Neutrophil (primary cell): ENCODE data around the gene MAN1B1.

Experiments used
- H3K27ac ChIP-seq: fragments of 200-600 bp; sonication (generic); 2 replicates; pipeline ENCODE4 v1.5.1; 2016; ENCODE audit warnings: mild to moderate bottlenecking, moderate library complexity
- H3K27me3 ChIP-seq: fragments of 200-600 bp; sonication (generic); 2 replicates; pipeline ENCODE4 v1.6.0; 2016; ENCODE audit warnings: mild to moderate bottlenecking
- H3K36me3 ChIP-seq: fragments of 200-600 bp; sonication (generic); 2 replicates; pipeline ENCODE4 v1.5.1; 2017
- H3K4me1 ChIP-seq, 2 experiments: fragments of 200-600 bp in 1 of 2; sonication (generic) in 1 of 2; 1 replicate in 1 of 2; 2 replicates in 1 of 2; pipeline versions ENCODE4 v1.5.1 to v1.6.1; 2013 to 2016; ENCODE audit warnings: low read depth in 1 of 2, low read length in 1 of 2, mild to moderate bottlenecking in 1 of 2, moderate library complexity in 1 of 2; ENCODE audit not compliant: control insufficient read depth in 1 of 2, insufficient read depth in 1 of 2
- H3K4me3 ChIP-seq, 2 experiments: fragments of 200-600 bp in 1 of 2; sonication (generic) in 1 of 2; 1 replicate in 1 of 2; 2 replicates in 1 of 2; pipeline ENCODE4 v1.5.1; 2013 to 2016; ENCODE audit warnings: low read depth in 1 of 2, low read length in 1 of 2, mild to moderate bottlenecking in 1 of 2, moderate library complexity in 1 of 2
- H3K9me3 ChIP-seq: fragments of 200-600 bp; sonication (generic); 2 replicates; pipeline ENCODE4 v1.5.1; 2016
- TF ChIP-seq, protein P1 (sequence below): fragments of 200-600 bp; sonication (generic); IDR thresholded peaks from 2 replicates; pipeline ENCODE4 v1.5.1; 2016; ENCODE audit warnings: antibody characterized with exemption

MAN1B1 gene

GRCh38 chr9:137089232-137089947 is 2.6 kb downstream of the MAN1B1 start:
- TF ChIP-seq, protein P1, sequence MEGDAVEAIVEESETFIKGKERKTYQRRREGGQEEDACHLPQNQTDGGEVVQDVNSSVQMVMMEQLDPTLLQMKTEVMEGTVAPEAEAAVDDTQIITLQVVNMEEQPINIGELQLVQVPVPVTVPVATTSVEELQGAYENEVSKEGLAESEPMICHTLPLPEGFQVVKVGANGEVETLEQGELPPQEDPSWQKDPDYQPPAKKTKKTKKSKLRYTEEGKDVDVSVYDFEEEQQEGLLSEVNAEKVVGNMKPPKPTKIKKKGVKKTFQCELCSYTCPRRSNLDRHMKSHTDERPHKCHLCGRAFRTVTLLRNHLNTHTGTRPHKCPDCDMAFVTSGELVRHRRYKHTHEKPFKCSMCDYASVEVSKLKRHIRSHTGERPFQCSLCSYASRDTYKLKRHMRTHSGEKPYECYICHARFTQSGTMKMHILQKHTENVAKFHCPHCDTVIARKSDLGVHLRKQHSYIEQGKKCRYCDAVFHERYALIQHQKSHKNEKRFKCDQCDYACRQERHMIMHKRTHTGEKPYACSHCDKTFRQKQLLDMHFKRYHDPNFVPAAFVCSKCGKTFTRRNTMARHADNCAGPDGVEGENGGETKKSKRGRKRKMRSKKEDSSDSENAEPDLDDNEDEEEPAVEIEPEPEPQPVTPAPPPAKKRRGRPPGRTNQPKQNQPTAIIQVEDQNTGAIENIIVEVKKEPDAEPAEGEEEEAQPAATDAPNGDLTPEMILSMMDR = no peak
- H3K4me1 ChIP-seq = peaks cover 25 to 27% of the 10 kb centered on the region in 2 experiments
- no peaks in the 10 kb centered on the region for H3K9me3 ChIP-seq
- peaks cover 22% of the 10 kb centered on the region for H3K36me3 ChIP-seq
- no peak overlapping the region for H3K27ac ChIP-seq
- no peak overlapping the region for H3K4me3 ChIP-seq
- peaks cover 4% of the 10 kb centered on the region for H3K27me3 ChIP-seq

GRCh38 chr9:137095664-137096517 is 9.1 kb downstream of the MAN1B1 start:
- peaks cover 54% of the 10 kb centered on the region for H3K36me3 ChIP-seq
- no peaks in the 10 kb centered on the region for H3K27me3 ChIP-seq
- H3K4me1 ChIP-seq = no peaks in the 10 kb centered on the region
- no peaks in the 10 kb centered on the region for H3K9me3 ChIP-seq
- H3K27ac ChIP-seq = no peak overlapping the region
- H3K4me3 ChIP-seq = no peak overlapping the region
- TF ChIP-seq, protein P1 = no peak

DNA sequence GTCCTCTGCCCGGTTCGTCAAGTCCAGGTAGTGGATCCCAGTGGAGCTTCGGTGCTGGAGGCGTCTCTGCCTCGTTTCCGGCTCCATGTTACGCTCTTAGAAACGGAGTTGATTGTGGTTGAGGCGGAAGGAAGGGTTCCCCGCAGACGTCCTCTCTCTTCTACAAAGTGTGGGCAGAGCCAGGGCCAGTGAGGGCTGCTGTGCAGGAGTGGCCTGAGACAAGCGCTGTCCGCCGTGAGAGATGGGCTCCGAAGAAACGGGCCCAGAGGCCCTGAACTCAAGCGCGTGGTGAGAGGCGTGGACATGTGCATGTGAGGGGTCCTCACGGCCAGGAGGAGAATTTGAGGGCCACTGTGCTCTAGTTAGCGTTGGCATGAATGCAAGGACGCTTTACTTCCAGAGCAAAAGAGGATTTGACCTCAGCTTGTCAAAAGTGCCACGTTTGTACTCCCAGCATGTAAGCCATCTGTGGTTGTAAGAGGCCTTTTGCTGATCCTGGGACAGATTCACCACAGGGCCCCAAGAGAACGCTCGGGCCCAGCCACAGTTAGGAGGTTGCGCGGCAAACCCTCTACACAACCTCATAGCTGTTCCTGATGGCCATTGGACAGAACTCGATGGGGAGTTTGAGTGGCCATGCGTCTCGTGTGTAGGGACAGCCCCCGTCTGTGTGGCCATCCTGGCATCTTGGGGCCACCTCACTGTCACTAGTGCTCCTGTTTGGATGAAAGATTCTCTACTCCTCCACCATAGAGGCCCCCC is 10.2 kb downstream of the MAN1B1 start:
- H3K27ac ChIP-seq = no peak overlapping the region
- TF ChIP-seq, protein P1 = no peak
- H3K27me3 ChIP-seq = no peaks in the 10 kb centered on the region
- H3K4me1 ChIP-seq = no peaks in the 10 kb centered on the region
- H3K4me3 ChIP-seq = no peak overlapping the region
- H3K9me3 ChIP-seq = no peaks in the 10 kb centered on the region
- peaks cover 65% of the 10 kb centered on the region for H3K36me3 ChIP-seq

- TF ChIP-seq, protein P1 = no peak
- Histone ChIP-seq H3K4me3 (no peak overlapping the region), H3K36me3 (peaks cover 69% of the 10 kb centered on the region), H3K27me3 (no peaks in the 10 kb centered on the region), H3K4me1 (no peaks in the 10 kb centered on the region), H3K27ac (no peak overlapping the region), H3K9me3 (no peaks in the 10 kb centered on the region)
Measured at GRCh38 chr9:137097761-137098462, 11.1 kb downstream of the MAN1B1 start.

- Histone ChIP-seq H3K4me3 (no peak overlapping the region), H3K27me3 (no peaks in the 10 kb centered on the region), H3K9me3 (no peaks in the 10 kb centered on the region), H3K36me3 (peaks cover 80% of the 10 kb centered on the region), H3K27ac (no peak overlapping the region), H3K4me1 (no peaks in the 10 kb centered on the region)
- TF ChIP-seq, protein P1 = no peak
Measured at GRCh38 chr9:137099231-137099630, 12.4 kb downstream of the MAN1B1 start.
